NCI-H2029 treated with DMSO at 0.1 percent for 48 hours (cell line): ENCODE measurements around the gene GAB2.
"Not testable (repeated sequence)": the region's sequence is repeated elsewhere in the genome, so short reads cannot be mapped to it uniquely, and the experiment has no call there.

ENCODE experiments used
- DNase-seq: peaks from one replicate; lab custom pipeline; 2025; lab: John Stamatoyannopoulos, UW

The GAB2 gene

GRCh38 chr11:78313181-78313795, 104.3 kb downstream of the GAB2 start:
- DNase-seq = no peak

- DNase-seq = no peak
These were observed 104.9 kb downstream of the GAB2 start for GRCh38 chr11:78312712-78313111.

GRCh38 chr11:78311702-78312371, 105.8 kb downstream of the GAB2 start:
- no peak for DNase-seq

- DNase-seq = no peak
These were observed 107.1 kb downstream of the GAB2 start for GRCh38 chr11:78310500-78310909.

GRCh38 chr11:78304201-78304600, 113.4 kb downstream of the GAB2 start:
- no peak for DNase-seq

- no peak for DNase-seq
These were observed 117.3 kb downstream of the GAB2 start for GRCh38 chr11:78300108-78300839.

GRCh38 chr11:78299000-78299710, 118.5 kb downstream of the GAB2 start:
- no peak for DNase-seq

GRCh38 chr11:78298291-78298771, 119.3 kb downstream of the GAB2 start:
- no peak for DNase-seq

GRCh38 chr11:78295991-78296930, 121.4 kb downstream of the GAB2 start:
- no peak for DNase-seq

GRCh38 chr11:78295347-78295746, 122.3 kb downstream of the GAB2 start:
- DNase-seq = no peak

GRCh38 chr11:78294100-78294499, 123.5 kb downstream of the GAB2 start:
- not testable (repeated sequence) for DNase-seq

- no peak for DNase-seq
These were observed 124.1 kb downstream of the GAB2 start for GRCh38 chr11:78293536-78293935.

- DNase-seq = no peak
These were observed 125.4 kb downstream of the GAB2 start for GRCh38 chr11:78292109-78292803.

GRCh38 chr11:78291503-78292108, 126.0 kb downstream of the GAB2 start:
- no peak for DNase-seq

GRCh38 chr11:78290293-78291176, 127.1 kb downstream of the GAB2 start:
- DNase-seq = no peak

GRCh38 chr11:78289552-78290292, 127.9 kb downstream of the GAB2 start:
- DNase-seq = no peak

GRCh38 chr11:78284260-78284659, 133.4 kb downstream of the GAB2 start:
- DNase-seq = no peak

GRCh38 chr11:78282821-78283220, 134.8 kb downstream of the GAB2 start:
- DNase-seq = peak; percentile 17
